ENCODE data around the gene FAM83E. TPM values are rescaled to one million over a fixed set of nuclear protein-coding genes. Genes with fewer than 3 reads are reported as not detected.
A peak's percentile ranks its signal among the peaks of the same experiment; 100 is the strongest.

The FAM83E gene
- total RNA-seq, 4 donors from 2014 or later, result 0.32 to 0.69 (median 0.37) TPM

- no peak for TF ChIP-seq POLR2A (IDR thresholded peaks at IDR 0.05; ENCODE audit: low read depth)
- no peak for TF ChIP-seq POLR2AphosphoS5 (IDR thresholded peaks at IDR 0.05)
- no peak for TF ChIP-seq EP300 (IDR thresholded peaks at IDR 0.05)
- TF ChIP-seq CTCF (IDR thresholded peaks at IDR 0.05), result no peak
- DNase-seq (ENCODE audit: extremely low spot score), result no peak
- H3K9me3 ChIP-seq, result no peaks in the 10 kb centered on the region
- peaks cover 0 to 3% (median 1%) of the 10 kb centered on the region in 4 donors for H3K36me3 ChIP-seq
- H3K4me3 ChIP-seq, result no peak overlapping the region
- WGBS, result 96% methylated on average over 14 of the region's 20 CpGs
- intact Hi-C loops (cut with DNase I), result no loop called here
- H3K27ac ChIP-seq (replicated peaks in 1 of 4), result no peak overlapping the region
- H3K4me1 ChIP-seq, result peaks cover 0 to 3% (median under 1%) of the 10 kb centered on the region in 4 donors
- H3K27me3 ChIP-seq, result no peaks in the 10 kb centered on the region
These were observed 5.2 kb downstream of the FAM83E start for GRCh38 chr19:48609571-48610108.

- no peaks in the 10 kb centered on the region for H3K27me3 ChIP-seq
- no peak overlapping the region for H3K27ac ChIP-seq (replicated peaks in 1 of 4)
- 27% methylated on average over 7 of the region's 9 CpGs for WGBS
- no peaks in the 10 kb centered on the region for H3K9me3 ChIP-seq
- H3K4me3 ChIP-seq, result no peak overlapping the region
- TF ChIP-seq CTCF (IDR thresholded peaks at IDR 0.05) (peak in 1 of 3 experiments; percentile 35), POLR2AphosphoS5 (IDR thresholded peaks at IDR 0.05) (no peak)
- intact Hi-C loops (cut with DNase I), result no loop called here
- peaks cover 0 to 3% (median 0%) of the 10 kb centered on the region in 4 donors for H3K4me1 ChIP-seq
- DNase-seq (ENCODE audit: extremely low spot score), result no peak
- no peaks in the 10 kb centered on the region for H3K36me3 ChIP-seq
These were observed 6.0 kb downstream of the FAM83E start for GRCh38 chr19:48608798-48609263.

GRCh38 chr19:48607359-48607755, 7.5 kb downstream of the FAM83E start:
- WGBS, result 71% methylated on average over 5 of the region's 7 CpGs
- no peak for DNase-seq (ENCODE audit: extremely low spot score)
- Histone ChIP-seq H3K9me3 (no peaks in the 10 kb centered on the region), H3K4me1 (peaks cover 0 to 3% (median 0%) of the 10 kb centered on the region in 4 donors), H3K4me3 (no peak overlapping the region), H3K36me3 (no peaks in the 10 kb centered on the region), H3K27ac (replicated peaks in 1 of 4) (no peak overlapping the region), H3K27me3 (no peaks in the 10 kb centered on the region)
- TF ChIP-seq POLR2A (IDR thresholded peaks at IDR 0.05; ENCODE audit: low read depth), result no peak
- TF ChIP-seq POLR2AphosphoS5 (IDR thresholded peaks at IDR 0.05), result no peak
- no peak for TF ChIP-seq EP300 (IDR thresholded peaks at IDR 0.05)
- TF ChIP-seq CTCF (IDR thresholded peaks at IDR 0.05), result no peak
- intact Hi-C loops (cut with DNase I), result no loop called here

- Histone ChIP-seq H3K9me3 (no peaks in the 10 kb centered on the region), H3K27me3 (no peaks in the 10 kb centered on the region), H3K27ac (replicated peaks in 1 of 4) (no peak within 1 kb of the TSS), H3K4me3 (no peak within 1 kb of the TSS), H3K4me1 (peaks cover 0 to 3% (median 0%) of the 10 kb centered on the region in 4 donors), H3K36me3 (no peaks in the 10 kb centered on the region)
- intact Hi-C loops (cut with DNase I), result no loop called here
- 86% methylated on average over 19 of the region's 39 CpGs for WGBS
- no peak for TF ChIP-seq POLR2A (IDR thresholded peaks at IDR 0.05; ENCODE audit: low read depth)
- TF ChIP-seq CTCF (IDR thresholded peaks at IDR 0.05), result no peak
- no peak for TF ChIP-seq POLR2AphosphoS5 (IDR thresholded peaks at IDR 0.05)
- no peak for TF ChIP-seq EP300 (IDR thresholded peaks at IDR 0.05)
- DNase-seq (ENCODE audit: extremely low spot score), result no peak
These were observed 8.2 kb downstream of the FAM83E start, which contains the start of gene SPACA4 for GRCh38 chr19:48606463-48607358. Gene SPACA4, plus strand, starts transcription at chr19:48606742. Its CDS starts 237 bp downstream, at chr19:48606979.
